Measurements from ENCODE around the gene PRR19.

The PRR19 gene

DNA sequence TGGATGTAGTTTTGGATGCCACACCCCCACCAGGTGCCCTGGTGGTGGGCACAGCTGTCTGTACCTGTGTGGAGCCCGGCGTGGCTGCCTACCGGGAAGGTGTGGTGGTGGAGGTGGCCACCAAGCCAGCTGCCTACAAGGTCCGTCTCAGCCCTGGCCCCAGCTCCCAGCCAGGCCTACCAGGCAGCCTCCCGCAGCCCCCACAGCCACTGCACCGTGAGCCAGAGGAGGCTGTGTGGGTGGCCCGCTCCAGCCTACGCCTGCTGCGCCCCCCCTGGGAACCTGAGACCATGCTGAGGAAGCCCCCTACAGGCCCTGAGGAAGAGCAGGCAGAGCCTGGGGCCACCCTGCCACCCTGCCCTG lies 29.4 kb upstream of the PRR19 start:
- TF ChIP-seq EZH2phosphoT487 (conservative IDR thresholded peaks at IDR 0.05; ENCODE audit: low read length): no peak
- TF ChIP-seq, protein P1, sequence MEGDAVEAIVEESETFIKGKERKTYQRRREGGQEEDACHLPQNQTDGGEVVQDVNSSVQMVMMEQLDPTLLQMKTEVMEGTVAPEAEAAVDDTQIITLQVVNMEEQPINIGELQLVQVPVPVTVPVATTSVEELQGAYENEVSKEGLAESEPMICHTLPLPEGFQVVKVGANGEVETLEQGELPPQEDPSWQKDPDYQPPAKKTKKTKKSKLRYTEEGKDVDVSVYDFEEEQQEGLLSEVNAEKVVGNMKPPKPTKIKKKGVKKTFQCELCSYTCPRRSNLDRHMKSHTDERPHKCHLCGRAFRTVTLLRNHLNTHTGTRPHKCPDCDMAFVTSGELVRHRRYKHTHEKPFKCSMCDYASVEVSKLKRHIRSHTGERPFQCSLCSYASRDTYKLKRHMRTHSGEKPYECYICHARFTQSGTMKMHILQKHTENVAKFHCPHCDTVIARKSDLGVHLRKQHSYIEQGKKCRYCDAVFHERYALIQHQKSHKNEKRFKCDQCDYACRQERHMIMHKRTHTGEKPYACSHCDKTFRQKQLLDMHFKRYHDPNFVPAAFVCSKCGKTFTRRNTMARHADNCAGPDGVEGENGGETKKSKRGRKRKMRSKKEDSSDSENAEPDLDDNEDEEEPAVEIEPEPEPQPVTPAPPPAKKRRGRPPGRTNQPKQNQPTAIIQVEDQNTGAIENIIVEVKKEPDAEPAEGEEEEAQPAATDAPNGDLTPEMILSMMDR (IDR thresholded peaks at IDR 0.05; ENCODE audit: insufficient read depth, low read length, poor library complexity, severe bottlenecking): no peak
- Histone ChIP-seq H3F3A (ENCODE audit: insufficient read depth) (0 out of 2 replicates have a peak, but pooled peaks cover 5% of the 10 kb centered on the region), H4K20me1 (ENCODE audit: low read depth, low read length) (no peaks in the 10 kb centered on the region), H3K9ac (ENCODE audit: low read length) (no peak overlapping the region), H3K4me2 (ENCODE audit: low read depth, low read length, poor library complexity, severe bottlenecking) (no peak overlapping the region), H2AFZ (ENCODE audit: low read depth, low read length, severe bottlenecking) (no peak overlapping the region), H3K27me3 (ENCODE audit: low read length) (no peaks in the 10 kb centered on the region), H3K27ac (ENCODE audit: low read depth, low read length) (no peak overlapping the region), H3K79me2 (ENCODE audit: insufficient read depth, low read length) (peaks cover 11% of the 10 kb centered on the region; the same call in 1 of the 2 replicates), H3K9me2 (replicated peaks; ENCODE audit: insufficient read depth, low read length) (no peaks in the 10 kb centered on the region), H3K9me3 (ENCODE audit: insufficient read depth, low read length) (no peaks in the 10 kb centered on the region), H3K36me3 (ENCODE audit: low read length) (no peaks in the 10 kb centered on the region), H3K4me3 (ENCODE audit: insufficient read depth, low read length, poor library complexity, severe bottlenecking) (no peak overlapping the region)

DNA sequence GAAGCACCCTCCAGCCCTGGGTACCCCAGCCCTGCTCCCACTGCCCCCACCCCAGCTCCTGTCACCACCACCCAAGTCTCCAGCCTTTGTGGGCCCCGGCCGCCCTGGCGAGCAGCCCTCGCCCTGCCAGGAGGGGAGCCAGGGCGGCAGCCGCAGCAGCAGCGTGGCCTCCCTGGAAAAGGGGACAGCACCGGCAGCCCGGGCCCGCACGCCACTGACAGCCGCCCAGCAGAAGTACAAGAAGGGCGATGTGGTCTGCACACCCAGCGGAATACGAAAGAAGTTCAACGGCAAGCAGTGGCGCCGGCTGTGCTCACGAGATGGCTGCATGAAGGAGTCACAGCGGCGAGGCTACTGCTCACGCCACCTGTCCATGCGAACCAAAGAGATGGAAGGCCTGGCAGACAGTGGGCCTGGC lies 28.9 kb upstream of the PRR19 start:
- no peaks in the 10 kb centered on the region for H3K9me2 ChIP-seq (replicated peaks; ENCODE audit: insufficient read depth, low read length)
- no peaks in the 10 kb centered on the region for H3K9me3 ChIP-seq (ENCODE audit: insufficient read depth, low read length)
- H2AFZ ChIP-seq (ENCODE audit: low read depth, low read length, severe bottlenecking): no peak overlapping the region
- no peak overlapping the region for H3K9ac ChIP-seq (ENCODE audit: low read length)
- H3K27ac ChIP-seq (ENCODE audit: low read depth, low read length): no peak overlapping the region
- H3F3A ChIP-seq (ENCODE audit: insufficient read depth): 0 out of 2 replicates have a peak, but pooled peaks cover 5% of the 10 kb centered on the region
- H4K20me1 ChIP-seq (ENCODE audit: low read depth, low read length): no peaks in the 10 kb centered on the region
- no peaks in the 10 kb centered on the region for H3K36me3 ChIP-seq (ENCODE audit: low read length)
- H3K4me2 ChIP-seq (ENCODE audit: low read depth, low read length, poor library complexity, severe bottlenecking): no peak overlapping the region
- no peaks in the 10 kb centered on the region for H3K27me3 ChIP-seq (ENCODE audit: low read length)
- TF ChIP-seq EZH2phosphoT487 (conservative IDR thresholded peaks at IDR 0.05; ENCODE audit: low read length): no peak
- TF ChIP-seq, protein P1 (IDR thresholded peaks at IDR 0.05; ENCODE audit: insufficient read depth, low read length, poor library complexity, severe bottlenecking): no peak
- peaks cover 11% of the 10 kb centered on the region; the same call in 1 of the 2 replicates for H3K79me2 ChIP-seq (ENCODE audit: insufficient read depth, low read length)
- H3K4me3 ChIP-seq (ENCODE audit: insufficient read depth, low read length, poor library complexity, severe bottlenecking): no peak overlapping the region

GRCh38 chr19:42273407-42274064 lies 28.4 kb upstream of the PRR19 start:
- Histone ChIP-seq H3K4me3 (ENCODE audit: insufficient read depth, low read length, poor library complexity, severe bottlenecking) (no peak overlapping the region), H3K4me2 (ENCODE audit: low read depth, low read length, poor library complexity, severe bottlenecking) (no peak overlapping the region), H4K20me1 (ENCODE audit: low read depth, low read length) (no peaks in the 10 kb centered on the region), H3K27ac (ENCODE audit: low read depth, low read length) (no peak overlapping the region), H3K36me3 (ENCODE audit: low read length) (no peaks in the 10 kb centered on the region), H3K79me2 (ENCODE audit: insufficient read depth, low read length) (peaks cover 11% of the 10 kb centered on the region; the same call in 1 of the 2 replicates), H3K9me2 (replicated peaks; ENCODE audit: insufficient read depth, low read length) (no peaks in the 10 kb centered on the region), H2AFZ (ENCODE audit: low read depth, low read length, severe bottlenecking) (no peak overlapping the region), H3F3A (ENCODE audit: insufficient read depth) (0 out of 2 replicates have a peak, but pooled peaks cover 5% of the 10 kb centered on the region), H3K27me3 (ENCODE audit: low read length) (no peaks in the 10 kb centered on the region), H3K9me3 (ENCODE audit: insufficient read depth, low read length) (no peaks in the 10 kb centered on the region), H3K9ac (ENCODE audit: low read length) (no peak overlapping the region)
- TF ChIP-seq, protein P1 (IDR thresholded peaks at IDR 0.05; ENCODE audit: insufficient read depth, low read length, poor library complexity, severe bottlenecking): no peak
- no peak for TF ChIP-seq EZH2phosphoT487 (conservative IDR thresholded peaks at IDR 0.05; ENCODE audit: low read length)

All from SU-DHL-6 (cell line).